Caco-2 (cell line): ENCODE measurements around the gene KCNAB3. TPM values are rescaled to one million over a fixed set of nuclear protein-coding genes. Genes with fewer than 3 reads are reported as not detected.
"Not testable (repeated sequence)": the region's sequence is repeated elsewhere in the genome, so short reads cannot be mapped to it uniquely, and the experiment has no call there.

Experiments
- BruUV-seq: library from RNA; stranded (reverse); fragments of 400-500 nt; replicated peaks from 2 replicates; lab custom pipeline; 2021; lab: Mats Ljungman, UMichigan
- CTCF ChIA-PET: fragments of 300-600 bp; sonication (Branson Sonifier 250); formaldehyde crosslinking; loops from one replicate; lab custom pipeline; 2022; ENCODE audit warnings: antibody characterized with exemption; lab: Charles Lee
- POLR2A ChIA-PET: fragments of 300-600 bp; sonication (Branson Sonifier 250); formaldehyde crosslinking; loops from one replicate; lab custom pipeline; 2022; ENCODE audit warnings: antibody characterized with exemption; lab: Charles Lee
- DNase-seq, 2 experiments: peaks; one replicate each; pipeline versions ENCODE4 v3.0.0 to v3.0.0-alpha.2; 2020 to 2022
- H3K27me3 ChIP-seq: replicated peaks from 2 replicates; pipeline ENCODE4 v1.6.0; 2011; ENCODE audit warnings: low read length; ENCODE audit not compliant: control insufficient read depth, insufficient read depth
- H3K36me3 ChIP-seq: 2 replicates; pipeline ENCODE4 v1.5.1; 2011; ENCODE audit warnings: low read length; ENCODE audit not compliant: control insufficient read depth, insufficient read depth
- H3K4me1 ChIP-seq: fragments of 250-450 bp; sonication (Bioruptor Pico); 2 replicates; pipeline ENCODE4 v1.5.1; 2020; ENCODE audit warnings: mild to moderate bottlenecking
- H3K4me3 ChIP-seq: 2 replicates; pipeline ENCODE4 v1.5.1; 2011; ENCODE audit warnings: low read depth, mild to moderate bottlenecking, control low read depth, low read length
- H3K9me3 ChIP-seq: fragments of 250-450 bp; sonication (Bioruptor Pico); 2 replicates; pipeline ENCODE4 v1.5.1; 2020; ENCODE audit warnings: mild to moderate bottlenecking, moderate library complexity
- H3K27ac Mint-ChIP-seq: one replicate; pipeline ENCODE4 v1.8.0; 2022; ENCODE audit warnings: mixed read lengths; ENCODE audit not compliant: unreplicated experiment
- H3K27me3 Mint-ChIP-seq: one replicate; pipeline ENCODE4 v1.8.0; 2022; ENCODE audit warnings: mixed read lengths; ENCODE audit not compliant: insufficient read depth, unreplicated experiment
- H3K36me3 Mint-ChIP-seq: one replicate; pipeline ENCODE4 v1.8.0; 2022; ENCODE audit warnings: mild to moderate bottlenecking, mixed read lengths; ENCODE audit not compliant: insufficient read depth, unreplicated experiment
- H3K4me1 Mint-ChIP-seq: one replicate; pipeline ENCODE4 v1.8.0; 2022; ENCODE audit warnings: low read depth, mixed read lengths; ENCODE audit not compliant: unreplicated experiment
- H3K4me3 Mint-ChIP-seq: one replicate; pipeline ENCODE4 v1.8.0; 2022; ENCODE audit warnings: mild to moderate bottlenecking, moderate library complexity, mixed read lengths; ENCODE audit not compliant: unreplicated experiment
- H3K9me3 Mint-ChIP-seq: one replicate; pipeline ENCODE4 v1.8.0; 2022; ENCODE audit warnings: mixed read lengths; ENCODE audit not compliant: unreplicated experiment
- CTCF ChIP-seq, 2 experiments: fragments of 200-600 bp in 1 of 2; IDR thresholded peaks; 1 replicate in 1 of 2; 2 replicates in 1 of 2; pipeline versions ENCODE4 v1.5.1 to v1.8.0; 2011 to 2022; ENCODE audit warnings: antibody characterized with exemption in 1 of 2, control low read depth in 1 of 2, inconsistent platforms in 1 of 2, low read depth in 1 of 2, low read length in 1 of 2, mild to moderate bottlenecking in 1 of 2, moderate library complexity in 1 of 2; ENCODE audit not compliant: insufficient read depth in 1 of 2, severe bottlenecking in 1 of 2, unreplicated experiment in 1 of 2
- intact Hi-C: fragments of 100-400 bp; cut with micrococcal nuclease; formaldehyde crosslinking; loops from one replicate; pipeline ENCODE4 v1.10.0; 2022; ENCODE audit not compliant: unreplicated experiment
- total RNA-seq: library from RNA; stranded (reverse); gene quantifications from 2 replicates; pipeline ENCODE4 v1.2.3, GENCODE V29; 2022

Gene KCNAB3
- total RNA-seq, 1 experiment from 2014 or later, result 2.0 TPM

- intact Hi-C loops, result no loop called here
- no peaks in the 10 kb centered on the region for H3K9me3 ChIP-seq
- no peak for DNase-seq
- no peaks in the 10 kb centered on the region for H3K27me3 ChIP-seq
- H3K9me3 Mint-ChIP-seq, result no peaks in the 10 kb centered on the region
- H3K36me3 Mint-ChIP-seq, result no peaks in the 10 kb centered on the region
- H3K4me1 ChIP-seq, result no peaks in the 10 kb centered on the region
- no peak overlapping the region for H3K27ac Mint-ChIP-seq
- no peaks in the 10 kb centered on the region for H3K4me1 Mint-ChIP-seq
- TF ChIP-seq CTCF (IDR thresholded peaks at IDR 0.05; ENCODE audit: insufficient read depth in 1 of 2, low read depth in 1 of 2, low read length in 1 of 2, severe bottlenecking in 1 of 2, unreplicated experiment in 1 of 2), result no peak
- H3K36me3 ChIP-seq, result no peaks in the 10 kb centered on the region
- H3K4me3 ChIP-seq, result no peak overlapping the region
- ChIA-PET CTCF (no interaction called here), POLR2A (no interaction called here)
- no peaks in the 10 kb centered on the region for H3K27me3 Mint-ChIP-seq
- BruUV-seq, result no TSS peak
- no peak overlapping the region for H3K4me3 Mint-ChIP-seq
Observed at GRCh38 chr17:7959503-7960253, 30.0 kb upstream of the KCNAB3 start.

GRCh38 chr17:7956228-7956965 is 26.7 kb upstream of the KCNAB3 start:
- Histone ChIP-seq H3K27me3 (no peaks in the 10 kb centered on the region), H3K9me3 (no peaks in the 10 kb centered on the region), H3K4me3 (no peak overlapping the region), H3K36me3 (no peaks in the 10 kb centered on the region), H3K4me1 (no peaks in the 10 kb centered on the region)
- ChIA-PET POLR2A (no interaction called here), CTCF (no interaction called here)
- DNase-seq, result no peak
- Mint-ChIP-seq H3K36me3 (no peaks in the 10 kb centered on the region), H3K27me3 (no peaks in the 10 kb centered on the region), H3K9me3 (no peaks in the 10 kb centered on the region), H3K27ac (no peak overlapping the region), H3K4me3 (no peak overlapping the region), H3K4me1 (no peaks in the 10 kb centered on the region)
- TF ChIP-seq CTCF (IDR thresholded peaks at IDR 0.05; ENCODE audit: insufficient read depth in 1 of 2, low read depth in 1 of 2, low read length in 1 of 2, severe bottlenecking in 1 of 2, unreplicated experiment in 1 of 2), result no peak
- no TSS peak for BruUV-seq
- intact Hi-C loops, result no loop called here

GRCh38 chr17:7955414-7956227 is 26.0 kb upstream of the KCNAB3 start:
- TF ChIP-seq CTCF (IDR thresholded peaks at IDR 0.05; ENCODE audit: insufficient read depth in 1 of 2, low read depth in 1 of 2, low read length in 1 of 2, severe bottlenecking in 1 of 2, unreplicated experiment in 1 of 2), result no peak
- H3K4me3 Mint-ChIP-seq, result no peak overlapping the region
- no peaks in the 10 kb centered on the region for H3K9me3 Mint-ChIP-seq
- H3K9me3 ChIP-seq, result no peaks in the 10 kb centered on the region
- H3K36me3 ChIP-seq, result no peaks in the 10 kb centered on the region
- H3K4me3 ChIP-seq, result no peak overlapping the region
- H3K27me3 Mint-ChIP-seq, result no peaks in the 10 kb centered on the region
- BruUV-seq, result no TSS peak
- no peaks in the 10 kb centered on the region for H3K27me3 ChIP-seq
- DNase-seq, result no peak
- no peaks in the 10 kb centered on the region for H3K4me1 Mint-ChIP-seq
- ChIA-PET CTCF (no interaction called here), POLR2A (no interaction called here)
- H3K36me3 Mint-ChIP-seq, result no peaks in the 10 kb centered on the region
- no peaks in the 10 kb centered on the region for H3K4me1 ChIP-seq
- intact Hi-C loops, result no loop called here
- H3K27ac Mint-ChIP-seq, result no peak overlapping the region

- intact Hi-C loops, POLR2A ChIA-PET, CTCF ChIA-PET: not testable (repeated sequence)
Observed at GRCh38 chr17:7953266-7953665, 23.6 kb upstream of the KCNAB3 start.

More at GRCh38 chr17:7953266-7953665, 23.6 kb upstream of the KCNAB3 start:
- H3K9me3 ChIP-seq, H3K4me1 ChIP-seq, H3K27ac Mint-ChIP-seq, H3K4me3 Mint-ChIP-seq, DNase-seq, H3K4me3 ChIP-seq, H3K4me1 Mint-ChIP-seq, BruUV-seq, H3K27me3 ChIP-seq, H3K9me3 Mint-ChIP-seq, H3K27me3 Mint-ChIP-seq, H3K36me3 ChIP-seq, H3K36me3 Mint-ChIP-seq: not testable (repeated sequence)
